Testis (tissue), 2 donors: ENCODE data around the gene SH3GL3.

Experiments used
- POLR2A ChIP-seq: fragments of 450-650 bp; IDR thresholded peaks from one replicate; pipeline ENCODE4 v1.6.1; 2017; ENCODE audit warnings: antibody characterized with exemption, mild to moderate bottlenecking, moderate library complexity
- TF ChIP-seq, protein P1 (sequence below), 3 experiments: fragments of 450-650 bp in 2 of 3; fragments of 200-600 bp in 1 of 3; sonication (generic) in 1 of 3; IDR thresholded peaks; one replicate each; pipeline ENCODE4 v1.5.1; 2016 to 2019; ENCODE audit warnings: antibody characterized with exemption in 3 of 3, mild to moderate bottlenecking in 2 of 3, moderate library complexity in 1 of 3

GRCh38 chr15:83476066-83476465 lies 28.9 kb downstream of the SH3GL3 start:
- TF ChIP-seq, protein P1, sequence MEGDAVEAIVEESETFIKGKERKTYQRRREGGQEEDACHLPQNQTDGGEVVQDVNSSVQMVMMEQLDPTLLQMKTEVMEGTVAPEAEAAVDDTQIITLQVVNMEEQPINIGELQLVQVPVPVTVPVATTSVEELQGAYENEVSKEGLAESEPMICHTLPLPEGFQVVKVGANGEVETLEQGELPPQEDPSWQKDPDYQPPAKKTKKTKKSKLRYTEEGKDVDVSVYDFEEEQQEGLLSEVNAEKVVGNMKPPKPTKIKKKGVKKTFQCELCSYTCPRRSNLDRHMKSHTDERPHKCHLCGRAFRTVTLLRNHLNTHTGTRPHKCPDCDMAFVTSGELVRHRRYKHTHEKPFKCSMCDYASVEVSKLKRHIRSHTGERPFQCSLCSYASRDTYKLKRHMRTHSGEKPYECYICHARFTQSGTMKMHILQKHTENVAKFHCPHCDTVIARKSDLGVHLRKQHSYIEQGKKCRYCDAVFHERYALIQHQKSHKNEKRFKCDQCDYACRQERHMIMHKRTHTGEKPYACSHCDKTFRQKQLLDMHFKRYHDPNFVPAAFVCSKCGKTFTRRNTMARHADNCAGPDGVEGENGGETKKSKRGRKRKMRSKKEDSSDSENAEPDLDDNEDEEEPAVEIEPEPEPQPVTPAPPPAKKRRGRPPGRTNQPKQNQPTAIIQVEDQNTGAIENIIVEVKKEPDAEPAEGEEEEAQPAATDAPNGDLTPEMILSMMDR (IDR thresholded peaks at IDR 0.05): no peak
- no peak for TF ChIP-seq POLR2A
